Measurements from ENCODE around the gene ANKRD16.
A peak's percentile ranks its signal among the peaks of the same experiment; 100 is the strongest.
"Not testable (repeated sequence)": the region's sequence is repeated elsewhere in the genome, so short reads cannot be mapped to it uniquely, and the experiment has no call there.

The ANKRD16 gene

GRCh38 chr10:5831446-5831782 is 58.3 kb downstream of the ANKRD16 start:
- DNase-seq = no peak

- DNase-seq = no peak
Observed at GRCh38 chr10:5830629-5831445, 58.9 kb downstream of the ANKRD16 start.

- DNase-seq = no peak
Observed at GRCh38 chr10:5829267-5829666, 60.4 kb downstream of the ANKRD16 start.

GRCh38 chr10:5828725-5829124 is 61.0 kb downstream of the ANKRD16 start:
- DNase-seq = no peak

GRCh38 chr10:5827841-5828240 is 61.9 kb downstream of the ANKRD16 start:
- no peak for DNase-seq

- not testable (repeated sequence) for DNase-seq
Observed at GRCh38 chr10:5826511-5826910, 63.2 kb downstream of the ANKRD16 start.

- no peak for DNase-seq
Observed at GRCh38 chr10:5818894-5819293, 70.8 kb downstream of the ANKRD16 start.

- no peak for DNase-seq
Observed at GRCh38 chr10:5818048-5818331, 71.7 kb downstream of the ANKRD16 start.

- DNase-seq = no peak
Observed at GRCh38 chr10:5817322-5818047, 72.2 kb downstream of the ANKRD16 start.

- DNase-seq = no peak
Observed at GRCh38 chr10:5816170-5816569, 73.5 kb downstream of the ANKRD16 start.

GRCh38 chr10:5814110-5815107 is 75.3 kb downstream of the ANKRD16 start:
- no peak for DNase-seq

- peak; percentile 87 for DNase-seq
Observed at GRCh38 chr10:5813341-5814109, 76.2 kb downstream of the ANKRD16 start, which contains the start of gene GDI2. Gene GDI2, minus strand, starts transcription at chr10:5813434. Its CDS starts 176 bp downstream, at chr10:5813258.

GRCh38 chr10:5813091-5813340 is 76.7 kb downstream of the ANKRD16 start:
- DNase-seq = no peak

GRCh38 chr10:5812283-5813090 is 77.2 kb downstream of the ANKRD16 start:
- DNase-seq = no peak
